Measurements from ENCODE around the gene FXYD2. TPM values are rescaled to one million over a fixed set of nuclear protein-coding genes. Genes with fewer than 3 reads are reported as not detected.

FXYD2 gene
- total and polyA plus RNA-seq, 9 of the 15 experiments (the other 6 are each of a cell fraction or from before 2014, with no cell fraction given): not detected

DNA sequence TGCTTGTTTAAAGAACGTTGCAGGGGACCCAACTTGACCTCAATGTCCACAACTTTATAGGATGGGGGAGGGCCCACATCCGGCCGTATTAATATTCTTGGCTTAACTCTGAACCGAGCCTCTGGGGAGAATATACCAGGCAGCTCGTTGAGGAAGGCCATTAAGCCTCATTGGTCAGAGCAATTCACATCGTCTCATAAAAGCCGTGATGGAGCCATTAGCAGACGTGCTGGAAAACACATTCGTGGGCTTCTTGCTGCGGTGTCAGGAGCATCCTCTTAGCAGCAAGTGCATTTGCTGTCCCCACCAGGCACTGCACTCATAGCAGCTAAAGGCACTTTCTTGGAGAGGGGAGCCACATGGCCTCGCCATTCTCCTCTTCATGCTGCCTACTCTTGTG, 42.4 kb downstream of the FXYD2 start:
- Histone ChIP-seq H3K4me3 (no peak overlapping the region), H3K9ac (ENCODE audit: insufficient read depth in 1 of 2, low read depth in 2 of 2, low read length in 2 of 2) (no peak overlapping the region), H3K9me3 (replicated peaks; ENCODE audit: control insufficient read depth, insufficient read depth, low read depth, low read length) (no peaks in the 10 kb centered on the region), H3K4me1 (replicated peaks in 1 of 2; ENCODE audit: control insufficient read depth in 2 of 2, insufficient read depth in 2 of 2, low read length in 2 of 2) (peaks cover 0 to 4% of the 10 kb centered on the region in 2 experiments; a peak in 1 of 5 replicates), H3K27ac (ENCODE audit: extremely low read depth, low read depth, low read length) (no peak overlapping the region), H3K27me3 (ENCODE audit: control insufficient read depth in 2 of 2, insufficient read depth in 2 of 2, low read length in 2 of 2) (peaks cover 32 to 79% of the 10 kb centered on the region in 2 experiments), H3K36me3 (ENCODE audit: control insufficient read depth, insufficient read depth, low read length) (no peaks in the 10 kb centered on the region), H3K79me2 (ENCODE audit: control insufficient read depth, insufficient read depth, low read length) (no peaks in the 10 kb centered on the region), H2AFZ (ENCODE audit: low read depth, low read length) (no peak overlapping the region), H3K4me2 (ENCODE audit: insufficient read depth, low read length) (no peak overlapping the region), H3K9me1 (ENCODE audit: control insufficient read depth, insufficient read depth, low read length) (no peaks in the 10 kb centered on the region), H4K20me1 (replicated peaks; ENCODE audit: control insufficient read depth, insufficient read depth, low read length) (no peaks in the 10 kb centered on the region; the same call in 1 of the 2 replicates)
- BruUV-seq (replicated peaks): no TSS peak
- ChIA-PET POLR2A (no interaction called here), CTCF (ENCODE audit: low intra/inter-chr PET ratio) (no interaction called here)
- ATAC-seq (no peak), FAIRE-seq (no peak), DNase-seq (ENCODE audit: extremely low read depth in 1 of 4, low spot score in 3 of 4) (no peak)
- intact Hi-C loops (cut with micrococcal nuclease) (no loop called here), in situ Hi-C loops (cut with MboI) (no loop called here)
- TF ChIP-seq ZNF77 (CRISPR knock-in tag; IDR thresholded peaks at IDR 0.05) (no peak), ZKSCAN8 (CRISPR knock-in tag; IDR thresholded peaks at IDR 0.05) (no peak), ARID2 (IDR thresholded peaks at IDR 0.05) (no peak), TCF7L2 (IDR thresholded peaks at IDR 0.05; ENCODE audit: low read depth, low read length) (no peak), TBL1XR1 (IDR thresholded peaks at IDR 0.05; ENCODE audit: low read length in 2 of 2) (no peak)
- WGBS (ENCODE audit: insufficient coverage, low coverage, missing lambda C conversion rate): 0% methylated on average over 11 of the region's 11 CpGs

DNA sequence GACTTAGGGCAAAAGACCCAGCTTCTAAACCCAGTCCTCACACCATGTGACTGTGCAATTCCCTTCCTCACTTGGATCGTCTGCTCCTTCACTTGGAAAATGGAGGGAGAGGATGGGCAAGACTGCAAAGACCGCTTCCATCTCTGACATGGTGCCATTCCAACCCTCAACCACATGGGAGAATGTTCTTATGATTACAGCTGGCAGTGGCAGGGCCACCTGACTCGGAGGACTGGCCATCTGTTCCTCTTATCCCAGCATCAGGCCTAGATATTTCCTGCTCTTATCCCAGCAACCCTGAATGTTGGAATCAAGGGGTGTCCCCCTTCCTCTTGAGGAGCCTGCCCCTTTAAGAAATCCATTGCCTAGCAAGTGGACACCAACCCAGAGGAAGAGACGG, 42.9 kb downstream of the FXYD2 start:
- Histone ChIP-seq H3K9ac (ENCODE audit: insufficient read depth in 1 of 2, low read depth in 2 of 2, low read length in 2 of 2) (no peak overlapping the region), H3K9me3 (replicated peaks; ENCODE audit: control insufficient read depth, insufficient read depth, low read depth, low read length) (no peaks in the 10 kb centered on the region), H3K79me2 (ENCODE audit: control insufficient read depth, insufficient read depth, low read length) (no peaks in the 10 kb centered on the region), H3K27ac (ENCODE audit: extremely low read depth, low read depth, low read length) (no peak overlapping the region), H3K36me3 (ENCODE audit: control insufficient read depth, insufficient read depth, low read length) (no peaks in the 10 kb centered on the region), H3K4me3 (no peak overlapping the region), H3K9me1 (ENCODE audit: control insufficient read depth, insufficient read depth, low read length) (no peaks in the 10 kb centered on the region), H3K27me3 (ENCODE audit: control insufficient read depth in 2 of 2, insufficient read depth in 2 of 2, low read length in 2 of 2) (peaks cover 34 to 81% of the 10 kb centered on the region in 2 experiments), H4K20me1 (replicated peaks; ENCODE audit: control insufficient read depth, insufficient read depth, low read length) (no peaks in the 10 kb centered on the region; the same call in 1 of the 2 replicates), H2AFZ (ENCODE audit: low read depth, low read length) (no peak overlapping the region), H3K4me1 (replicated peaks in 1 of 2; ENCODE audit: control insufficient read depth in 2 of 2, insufficient read depth in 2 of 2, low read length in 2 of 2) (peaks cover 0 to 4% of the 10 kb centered on the region in 2 experiments; a peak in 1 of 5 replicates), H3K4me2 (ENCODE audit: insufficient read depth, low read length) (no peak overlapping the region)
- intact Hi-C loops (cut with micrococcal nuclease): no loop called here
- no peak for FAIRE-seq
- TF ChIP-seq NR2F6 (CRISPR knock-in tag; IDR thresholded peaks at IDR 0.05) (no peak), ETS1 (conservative IDR thresholded peaks at IDR 0.05; ENCODE audit: control insufficient read depth, low read depth, low read length) (no peak), ESRRA (IDR thresholded peaks at IDR 0.05; ENCODE audit: borderline replicate concordance, low read depth) (no peak), ETV6 (IDR thresholded peaks at IDR 0.05; ENCODE audit: borderline replicate concordance in 1 of 2, low read depth in 2 of 2, low read length in 1 of 2) (no peak), ETV6 (CRISPR knock-in tag; IDR thresholded peaks at IDR 0.05; ENCODE audit: borderline replicate concordance) (no peak), XRCC5 (IDR thresholded peaks at IDR 0.05; ENCODE audit: low read depth, low read length) (no peak), SMARCA4 (IDR thresholded peaks at IDR 0.05) (no peak), ZNF766 (CRISPR knock-in tag; conservative IDR thresholded peaks at IDR 0.05) (no peak)
- CTCF ChIA-PET (ENCODE audit: low intra/inter-chr PET ratio): no interaction called here
- WGBS (ENCODE audit: insufficient coverage, low coverage, missing lambda C conversion rate): 0% methylated on average over 3 of the region's 4 CpGs
- DNase-seq (ENCODE audit: extremely low read depth in 1 of 4, low spot score in 3 of 4): no peak
- no TSS peak for BruUV-seq (replicated peaks)
- POLR2A ChIA-PET: no interaction called here
- in situ Hi-C loops (cut with MboI): no loop called here
- no peak for ATAC-seq
